Fibroblast of skin of left quadriceps (primary cell): ENCODE measurements around the gene GALNS.

Experiments
- DNase-seq, 2 experiments: peaks; one replicate each; pipeline ENCODE4 v3.0.0-alpha.2; 2013; ENCODE audit warnings: low read depth in 2 of 2

The GALNS gene

GRCh38 chr16:88888461-88889387, 32.0 kb upstream of the GALNS start:
- no peak for DNase-seq

- DNase-seq = no peak
Measured at GRCh38 chr16:88888057-88888456, 31.3 kb upstream of the GALNS start.

GRCh38 chr16:88886845-88887521, 30.2 kb upstream of the GALNS start:
- no peak for DNase-seq

GRCh38 chr16:88886420-88886844, 29.7 kb upstream of the GALNS start:
- DNase-seq = no peak

- DNase-seq = no peak
Measured at GRCh38 chr16:88885693-88886280, 29.0 kb upstream of the GALNS start.

- no peak for DNase-seq
Measured at GRCh38 chr16:88884569-88885271, 28.0 kb upstream of the GALNS start.

- no peak for DNase-seq
Measured at GRCh38 chr16:88883946-88884345, 27.2 kb upstream of the GALNS start.

GRCh38 chr16:88883117-88883895, 26.6 kb upstream of the GALNS start:
- DNase-seq = no peak

GRCh38 chr16:88882358-88883030, 25.7 kb upstream of the GALNS start:
- no peak for DNase-seq

GRCh38 chr16:88881675-88882357, 25.1 kb upstream of the GALNS start:
- DNase-seq = no peak

- DNase-seq = no peak
Measured at GRCh38 chr16:88881007-88881615, 24.4 kb upstream of the GALNS start.

GRCh38 chr16:88880226-88881006, 23.7 kb upstream of the GALNS start:
- no peak for DNase-seq

GRCh38 chr16:88879788-88880055, 23.0 kb upstream of the GALNS start:
- DNase-seq = no peak

- DNase-seq = no peak
Measured at GRCh38 chr16:88878967-88879787, 22.4 kb upstream of the GALNS start.

- no peak for DNase-seq
Measured at GRCh38 chr16:88878356-88878755, 21.6 kb upstream of the GALNS start.

GRCh38 chr16:88877564-88878289, 21.0 kb upstream of the GALNS start:
- DNase-seq = no peak

- no peak for DNase-seq
Measured at GRCh38 chr16:88876942-88877526, 20.3 kb upstream of the GALNS start.
